K562 (cell line): ENCODE data around the gene KRT36. TPM values are rescaled to one million over a fixed set of nuclear protein-coding genes. Genes with fewer than 3 reads are reported as not detected.

Experiments
- ATAC-seq: fragments of 200-7000 bp; cut with Tn5 transposase; 3 replicates; pipeline ENCODE4 v1.9.1; 2020; ENCODE audit warnings: moderate library complexity
- BruUV-seq: library from RNA; stranded (reverse); fragments of 400-500 nt; replicated peaks from 2 replicates; lab custom pipeline; 2021; lab: Mats Ljungman, UMichigan
- CTCF ChIA-PET: fragments of 300-600 bp; formaldehyde crosslinking; extraction: SDS; loops from one replicate; lab custom pipeline; 2021; ENCODE audit warnings: low intra/inter-chr PET ratio; lab: Yijun Ruan, JAX
- POLR2A ChIA-PET: fragments of 300-600, 350-650 bp; sonication (Branson Sonifier 250); formaldehyde crosslinking; extraction: SDS; loops from one replicate; lab custom pipeline; 2021; ENCODE audit warnings: antibody characterized with exemption, inconsistent platforms; lab: Yijun Ruan, JAX
- DNase-seq, 4 experiments: peaks; one replicate each; pipeline versions ENCODE4 v3.0.0 to v3.0.0-alpha.2; 2011 to 2018; ENCODE audit warnings: low spot score in 3 of 4, mixed read lengths in 3 of 4; ENCODE audit errors: extremely low read depth in 1 of 4
- FAIRE-seq: peaks from 2 replicates; lab custom pipeline; 2011; peaks lifted over from hg19 to GRCh38; lab: Jason Lieb, UNC
- H2AFZ ChIP-seq: 2 replicates; pipeline ENCODE4 v1.6.0; 2011; ENCODE audit warnings: low read depth, low read length, control low read depth, inconsistent platforms
- H3K27ac ChIP-seq: fragments of 200-600 bp; 3 replicates; pipeline ENCODE4 v1.8.0; 2011; ENCODE audit warnings: low read depth, mild to moderate bottlenecking, control low read depth, inconsistent platforms, low read length, moderate library complexity, mixed read lengths; ENCODE audit errors: extremely low read depth
- H3K27me3 ChIP-seq, 2 experiments: fragments of 300-600 bp in 1 of 2; 2 replicates in 1 of 2; 3 replicates in 1 of 2; pipeline versions ENCODE4 v1.6.0 to v1.8.0; 2011; ENCODE audit warnings: inconsistent platforms in 2 of 2, low read length in 2 of 2, mild to moderate bottlenecking in 1 of 2, mixed read lengths in 1 of 2, moderate library complexity in 1 of 2; ENCODE audit not compliant: control insufficient read depth in 2 of 2, insufficient read depth in 2 of 2
- H3K36me3 ChIP-seq: fragments of 300-600 bp; 3 replicates; pipeline ENCODE4 v1.8.0; 2011; ENCODE audit warnings: mild to moderate bottlenecking, low read length, inconsistent platforms; ENCODE audit not compliant: control insufficient read depth, insufficient read depth
- H3K4me1 ChIP-seq, 2 experiments: fragments of 200-600 bp in 1 of 2; replicated peaks in 1 of 2; 2 replicates in 1 of 2; 3 replicates in 1 of 2; pipeline versions ENCODE4 v1.5.1 to v1.8.0; 2011; ENCODE audit warnings: inconsistent platforms in 2 of 2, low read length in 2 of 2, mild to moderate bottlenecking in 1 of 2, mixed read lengths in 1 of 2, moderate library complexity in 1 of 2; ENCODE audit not compliant: control insufficient read depth in 2 of 2, insufficient read depth in 2 of 2
- H3K4me2 ChIP-seq: 2 replicates; pipeline ENCODE4 v1.6.1; 2011; ENCODE audit warnings: low read length, control low read depth, inconsistent platforms, mixed read lengths; ENCODE audit not compliant: insufficient read depth
- H3K4me3 ChIP-seq: fragments of 200-600 bp; sonication (generic), shearing (Covaris generic); 2 replicates; pipeline ENCODE4 v1.5.1; 2016; ENCODE audit warnings: control low read depth, inconsistent platforms
- H3K79me2 ChIP-seq: fragments of 200-600 bp; 3 replicates; pipeline ENCODE4 v1.8.0; 2011; ENCODE audit warnings: low read length, inconsistent platforms; ENCODE audit not compliant: control insufficient read depth, insufficient read depth
- H3K9ac ChIP-seq, 2 experiments: 2 replicates each; pipeline versions ENCODE4 v1.6.0 to v1.6.1; 2011; ENCODE audit warnings: low read depth in 2 of 2, low read length in 2 of 2, control low read depth in 1 of 2, inconsistent platforms in 1 of 2, mild to moderate bottlenecking in 1 of 2, mixed read lengths in 1 of 2; ENCODE audit not compliant: insufficient read depth in 1 of 2
- H3K9me1 ChIP-seq: one replicate; pipeline ENCODE4 v1.6.0; 2011; ENCODE audit warnings: inconsistent platforms, mild to moderate bottlenecking, low read length, moderate library complexity; ENCODE audit not compliant: control insufficient read depth, insufficient read depth
- H3K9me3 ChIP-seq: replicated peaks from 2 replicates; pipeline ENCODE4 v1.5.1; 2011; ENCODE audit warnings: low read depth, low read length, inconsistent platforms; ENCODE audit not compliant: control insufficient read depth, insufficient read depth
- H4K20me1 ChIP-seq: replicated peaks from 2 replicates; pipeline ENCODE4 v1.6.1; 2011; ENCODE audit warnings: low read length, inconsistent platforms, mixed read lengths; ENCODE audit not compliant: control insufficient read depth, insufficient read depth
- ARID1B ChIP-seq: fragments of 450-650 bp; IDR thresholded peaks from 2 replicates; pipeline ENCODE4 v1.6.1; 2016; ENCODE audit warnings: antibody characterized with exemption, mild to moderate bottlenecking, inconsistent platforms
- CTBP1 ChIP-seq: fragments of 450-650 bp; IDR thresholded peaks from 2 replicates; pipeline ENCODE4 v1.6.1; 2016; ENCODE audit warnings: borderline replicate concordance
- DPF2 ChIP-seq: fragments of 450-650 bp; IDR thresholded peaks from 2 replicates; pipeline ENCODE4 v1.6.1; 2016
- E2F4 ChIP-seq: sonication (generic); formaldehyde crosslinking; IDR thresholded peaks from 2 replicates; pipeline ENCODE4 v1.8.0; 2022; ENCODE audit warnings: mild to moderate bottlenecking, low read depth, missing genetic modification reagents
- E4F1 ChIP-seq: fragments of 250-450 bp; sonication (Bioruptor Pico); IDR thresholded peaks from 2 replicates; pipeline ENCODE4 v1.5.0; 2021; ENCODE audit warnings: mild to moderate bottlenecking, borderline replicate concordance
- FOXM1 ChIP-seq, 2 experiments: fragments of 450-650 bp in 1 of 2; sonication (generic) in 1 of 2; formaldehyde crosslinking in 1 of 2; IDR thresholded peaks; 2 replicates each; pipeline versions ENCODE4 v1.6.1 to v1.9.0; 2017 to 2022; ENCODE audit warnings: low read depth in 2 of 2, mild to moderate bottlenecking in 2 of 2, missing genetic modification reagents in 1 of 2, moderate library complexity in 1 of 2
- HNRNPL ChIP-seq: fragments of 200-400 bp; formaldehyde crosslinking; IDR thresholded peaks from 2 replicates; pipeline ENCODE4 v1.6.1; 2017; ENCODE audit warnings: low read depth, mild to moderate bottlenecking, low read length
- NFE2L1 ChIP-seq: fragments of 450-650 bp; IDR thresholded peaks from 2 replicates; pipeline ENCODE4 v1.6.1; 2016; ENCODE audit warnings: missing genetic modification characterization, low read depth, mild to moderate bottlenecking, missing compliant biosample characterization, moderate library complexity, borderline replicate concordance
- PBX2 ChIP-seq, 2 experiments: IDR thresholded peaks in 1 of 2; conservative IDR thresholded peaks in 1 of 2; 2 replicates each; pipeline ENCODE4 v1.6.1; 2016; ENCODE audit warnings: low read depth in 2 of 2, mild to moderate bottlenecking in 1 of 2, missing compliant biosample characterization in 1 of 2, missing genetic modification characterization in 1 of 2, moderate library complexity in 1 of 2
- PKNOX1 ChIP-seq: fragments of 450-650 bp; IDR thresholded peaks from 2 replicates; pipeline ENCODE4 v1.6.1; 2016
- ZNF232 ChIP-seq: sonication (generic); formaldehyde crosslinking; IDR thresholded peaks from 2 replicates; pipeline ENCODE4 v1.8.0; 2022; ENCODE audit warnings: mild to moderate bottlenecking, missing genetic modification reagents
- WGBS: fragments of 100-300 bp; shearing (Covaris generic); methylation state at CpG from one replicate; pipeline ENCODE4 v1.1.6; 2016; ENCODE audit warnings: low coverage, mixed read lengths; ENCODE audit not compliant: insufficient coverage; ENCODE audit errors: missing lambda C conversion rate; 5-methylcytosine and 5-hydroxymethylcytosine counted together
- in situ Hi-C: fragments of 300-500 bp; cut with MboI; formaldehyde crosslinking; loops from 4 replicates; pipeline ENCODE4 v1.15.0; 2018; ENCODE audit warnings: inconsistent platforms, mixed read lengths
- intact Hi-C: fragments of 100-400 bp; cut with micrococcal nuclease; formaldehyde crosslinking; loops from 2 replicates; pipeline ENCODE4 v1.14.2; 2022
- polyA plus RNA-seq, 8 experiments: library from polyadenylated mRNA; depleted of rRNA in 4 of 8; stranded (reverse) in 5 of 8; unstranded in 3 of 8; fragments of >200 nt; fragmentation: Nextera tagmentation in 2 of 8; fragmentation: Illumina TruSeq in 1 of 8; extraction: Ambion mirVana in 2 of 8; extraction: Trizol in 1 of 8; gene quantifications; 2 replicates each; pipeline versions ENCODE4 v1.2.1 to v1.2.3, GENCODE V29; 2011 to 2014; ENCODE audit warnings: inconsistent platforms in 1 of 8, missing spikeins in 1 of 8
- total RNA-seq, 7 experiments: library from RNA; depleted of rRNA in 6 of 7; stranded (reverse); fragments of >200 nt in 6 of 7; fragmentation: Illumina TruSeq in 2 of 7; extraction: Trizol in 2 of 7; gene quantifications; 2 replicates each; pipeline versions ENCODE4 v1.2.1 to v1.2.3, GENCODE V29; 2011 to 2021; ENCODE audit warnings: low replicate concordance in 1 of 7

The KRT36 gene
- total and polyA plus RNA-seq, 9 of the 15 experiments (the other 6 are each of a cell fraction or from before 2014, with no cell fraction given), result 0.04 TPM; not detected in 8

- in situ Hi-C loops (no loop called here), intact Hi-C loops (no loop called here)
- Histone ChIP-seq H2AFZ (no peak overlapping the region), H3K9me1 (no peaks in the 10 kb centered on the region), H3K27me3 (no peaks in the 10 kb centered on the region), H4K20me1 (no peaks in the 10 kb centered on the region), H3K4me3 (no peak overlapping the region), H3K79me2 (no peaks in the 10 kb centered on the region), H3K36me3 (peaks cover 20% of the 10 kb centered on the region; the same call in 1 of the 3 replicates), H3K27ac (no peak overlapping the region), H3K9me3 (no peaks in the 10 kb centered on the region), H3K4me1 (peaks cover 39 to 62% of the 10 kb centered on the region in 2 experiments), H3K9ac (peak overlapping the region in 1 of 2 experiments; percentile 61; a peak in 2 of 4 replicates), H3K4me2 (no peak overlapping the region)
- FAIRE-seq, result peak; percentile 82
- CTCF ChIA-PET, result no interaction called here
- DNase-seq, result peak in 3 of 4 experiments; percentile 29 to 70 (median 54)
- ATAC-seq, result peak; percentile 6; the same call in 2 of the 3 replicates
- BruUV-seq, result no TSS peak
- 5% methylated on average over 9 of the region's 11 CpGs for WGBS
- POLR2A ChIA-PET, result interaction anchor here (0.6 to 1.9 kb wide), 3 partner anchors 9 to 10 kb away, joined by 3 to 12 read pairs (median 3); partner anchors contain the start of gene KRT19
- no peak for TF ChIP-seq DPF2
- TF ChIP-seq ARID1B, result peak; percentile 33; the same call in 1 of the 2 replicates
- TF ChIP-seq ZNF232 (CRISPR knock-in tag), result no peak
- TF ChIP-seq CTBP1, result peak; percentile 53; the same call in 1 of the 2 replicates
- TF ChIP-seq E4F1 (CRISPR knock-in tag), result no peak
- TF ChIP-seq HNRNPL, result no peak
- no peak for TF ChIP-seq FOXM1 (IDR thresholded peaks at IDR 0.05; ENCODE audit: low read depth)
- no peak for TF ChIP-seq FOXM1 (CRISPR knock-in tag; IDR thresholded peaks at IDR 0.05; ENCODE audit: low read depth)
- no peak for TF ChIP-seq PBX2 (CRISPR knock-in tag; IDR thresholded peaks at IDR 0.05; ENCODE audit: low read depth)
- peak; percentile 62 for TF ChIP-seq PBX2 (tag; conservative IDR thresholded peaks at IDR 0.05; ENCODE audit: low read depth)
- no peak for TF ChIP-seq NFE2L1
- peak; percentile 66; the same call in 1 of the 2 replicates for TF ChIP-seq PKNOX1
- no peak for TF ChIP-seq E2F4 (CRISPR knock-in tag)
Observed at GRCh38 chr17:41519501-41520224, 30.0 kb upstream of the KRT36 start.
